Parathyroid adenoma (tissue), 2 donors: ENCODE measurements around the gene B4GALT6.

ENCODE experiments used
- H2AFZ ChIP-seq: fragments of 300-600 bp; sonication (generic); one replicate; pipeline ENCODE4 v1.7.0; 2017; ENCODE audit warnings: antibody characterized with exemption, mild to moderate bottlenecking
- H3K27ac ChIP-seq: fragments of 300-600 bp; sonication (generic); one replicate; pipeline ENCODE4 v1.7.0; 2017
- H3K27me3 ChIP-seq: fragments of 300-600 bp; sonication (generic); one replicate; pipeline ENCODE4 v1.7.0; 2017; ENCODE audit warnings: low read length; ENCODE audit not compliant: control insufficient read depth, insufficient read depth
- H3K36me3 ChIP-seq: fragments of 300-600 bp; sonication (generic); one replicate; pipeline ENCODE4 v1.7.0; 2017; ENCODE audit warnings: low read length; ENCODE audit not compliant: control insufficient read depth, insufficient read depth
- H3K4me1 ChIP-seq: fragments of 300-600 bp; sonication (generic); one replicate; pipeline ENCODE4 v1.7.0; 2017; ENCODE audit warnings: control low read depth
- H3K4me2 ChIP-seq: fragments of 300-600 bp; sonication (generic); one replicate; pipeline ENCODE4 v1.7.0; 2017; ENCODE audit warnings: low read length
- H3K4me3 ChIP-seq: fragments of 300-600 bp; sonication (generic); one replicate; pipeline ENCODE4 v1.7.0; 2017; ENCODE audit warnings: low read depth, low read length
- H3K79me2 ChIP-seq: fragments of 300-600 bp; sonication (generic); one replicate; pipeline ENCODE4 v1.7.0; 2017; ENCODE audit warnings: control low read depth
- H3K9ac ChIP-seq: fragments of 300-600 bp; sonication (generic); one replicate; pipeline ENCODE4 v1.7.0; 2017; ENCODE audit warnings: mild to moderate bottlenecking
- H3K9me3 ChIP-seq: fragments of 300-600 bp; sonication (generic); one replicate; pipeline ENCODE4 v1.7.0; 2017; ENCODE audit warnings: low read length; ENCODE audit not compliant: control insufficient read depth
- TF ChIP-seq, protein P1 (sequence below): fragments of 300-600 bp; sonication (generic); IDR thresholded peaks from one replicate; pipeline ENCODE4 v1.7.0; 2017; ENCODE audit warnings: antibody characterized with exemption, mild to moderate bottlenecking
- donor health status: primary hyperparathyroidism.

Gene B4GALT6

DNA sequence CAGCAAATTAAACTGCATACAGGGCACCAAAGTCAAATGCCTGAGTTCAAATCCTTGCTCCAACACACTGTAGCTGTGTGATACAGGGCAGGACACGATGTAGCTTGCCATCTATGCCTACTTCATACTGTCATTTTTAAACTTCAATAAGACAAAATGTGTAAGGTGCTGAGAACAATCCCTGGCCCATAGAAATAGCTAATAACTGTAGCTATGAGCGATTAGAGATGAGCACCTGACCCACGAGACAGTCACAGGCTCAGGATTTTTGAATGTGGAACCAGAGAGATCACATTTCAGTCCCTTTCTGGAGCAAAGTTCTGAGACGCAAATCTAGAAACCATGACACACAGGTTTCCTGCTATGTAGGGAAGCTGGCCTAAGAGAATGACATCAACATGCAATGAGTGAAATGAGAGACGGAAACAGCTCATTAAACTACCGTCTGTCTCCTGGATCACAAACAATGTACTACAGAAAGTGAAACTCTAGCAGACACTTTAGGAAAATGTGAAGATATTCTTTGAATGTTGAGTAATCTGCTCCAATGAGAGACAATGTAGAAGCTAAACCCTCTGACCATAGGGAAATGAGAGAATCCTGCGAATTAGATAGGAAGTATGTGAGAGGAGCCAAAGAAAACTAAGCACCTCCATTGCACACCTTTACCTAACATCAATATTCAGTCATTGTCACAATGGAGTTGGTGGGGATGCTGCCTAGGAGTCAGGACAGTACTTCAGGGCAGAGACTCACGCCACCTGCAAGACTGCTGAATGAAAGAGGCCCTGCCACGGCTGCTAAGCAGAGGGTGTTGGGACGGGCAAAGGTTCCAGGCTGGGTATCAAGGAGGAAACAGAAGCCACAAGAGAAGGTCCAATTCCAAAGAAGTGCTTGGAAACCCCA is 25.5 kb downstream of the B4GALT6 start:
- H3K4me3 ChIP-seq, result no peak overlapping the region
- peak overlapping the region; percentile 37 for H3K27ac ChIP-seq
- H3K9ac ChIP-seq, result no peak overlapping the region

DNA sequence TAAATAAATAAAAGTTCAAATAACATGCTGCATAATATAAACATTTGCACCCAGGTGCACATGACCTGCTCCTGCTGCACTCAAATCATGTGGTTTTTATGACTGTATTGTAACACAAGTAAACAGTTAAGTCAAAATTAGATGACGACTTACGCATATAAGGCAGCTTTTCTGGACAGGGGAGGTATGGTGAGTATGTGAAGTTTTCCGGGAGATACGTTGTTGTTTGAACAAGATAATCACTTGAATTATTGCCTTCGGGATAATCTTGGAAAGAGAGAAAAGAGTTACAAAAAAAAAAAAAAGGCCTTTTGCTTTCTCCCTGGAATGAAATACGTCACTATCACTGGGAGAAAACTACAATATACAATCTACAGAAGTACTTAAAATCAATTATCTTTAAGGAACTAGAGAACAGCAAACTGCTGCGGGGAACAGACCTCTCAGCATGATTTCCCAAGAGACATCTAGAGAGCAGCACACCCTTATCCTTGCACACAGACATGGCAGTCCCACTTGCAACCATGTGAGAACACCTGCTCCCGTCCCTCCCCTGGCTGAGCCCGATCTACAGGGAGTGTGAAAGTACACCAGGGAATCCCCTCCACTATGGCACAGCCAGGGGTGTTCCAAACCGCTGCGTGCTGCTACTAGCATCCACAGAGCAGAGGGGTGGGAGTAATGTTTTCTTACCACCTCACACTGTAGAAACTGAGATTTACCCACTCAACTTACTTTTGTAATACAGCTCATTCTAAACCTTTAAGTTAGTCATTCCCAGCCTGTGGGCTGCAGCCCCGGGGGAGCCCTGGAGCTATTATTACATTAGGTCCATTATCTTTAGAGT is 26.3 kb downstream of the B4GALT6 start:
- no peak overlapping the region for H3K4me3 ChIP-seq
- peaks cover 17% of the 10 kb centered on the region for H3K79me2 ChIP-seq
- peak overlapping the region; percentile 37 for H3K27ac ChIP-seq
- H2AFZ ChIP-seq, result peak overlapping the region; percentile 7
- H3K36me3 ChIP-seq, result no peaks in the 10 kb centered on the region
- H3K4me1 ChIP-seq, result peaks cover 10% of the 10 kb centered on the region
- no peaks in the 10 kb centered on the region for H3K9me3 ChIP-seq
- H3K9ac ChIP-seq, result no peak overlapping the region
- H3K4me2 ChIP-seq, result no peak overlapping the region
- TF ChIP-seq, protein P1, sequence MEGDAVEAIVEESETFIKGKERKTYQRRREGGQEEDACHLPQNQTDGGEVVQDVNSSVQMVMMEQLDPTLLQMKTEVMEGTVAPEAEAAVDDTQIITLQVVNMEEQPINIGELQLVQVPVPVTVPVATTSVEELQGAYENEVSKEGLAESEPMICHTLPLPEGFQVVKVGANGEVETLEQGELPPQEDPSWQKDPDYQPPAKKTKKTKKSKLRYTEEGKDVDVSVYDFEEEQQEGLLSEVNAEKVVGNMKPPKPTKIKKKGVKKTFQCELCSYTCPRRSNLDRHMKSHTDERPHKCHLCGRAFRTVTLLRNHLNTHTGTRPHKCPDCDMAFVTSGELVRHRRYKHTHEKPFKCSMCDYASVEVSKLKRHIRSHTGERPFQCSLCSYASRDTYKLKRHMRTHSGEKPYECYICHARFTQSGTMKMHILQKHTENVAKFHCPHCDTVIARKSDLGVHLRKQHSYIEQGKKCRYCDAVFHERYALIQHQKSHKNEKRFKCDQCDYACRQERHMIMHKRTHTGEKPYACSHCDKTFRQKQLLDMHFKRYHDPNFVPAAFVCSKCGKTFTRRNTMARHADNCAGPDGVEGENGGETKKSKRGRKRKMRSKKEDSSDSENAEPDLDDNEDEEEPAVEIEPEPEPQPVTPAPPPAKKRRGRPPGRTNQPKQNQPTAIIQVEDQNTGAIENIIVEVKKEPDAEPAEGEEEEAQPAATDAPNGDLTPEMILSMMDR, result no peak
- H3K27me3 ChIP-seq, result no peaks in the 10 kb centered on the region

More for the DNA sequence above, 25.5 kb downstream of the B4GALT6 start:
- Histone ChIP-seq H3K79me2 (peaks cover 11% of the 10 kb centered on the region), H3K4me2 (peak overlapping the region; percentile 26), H3K4me1 (peaks cover 10% of the 10 kb centered on the region), H2AFZ (peak overlapping the region; percentile 7), H3K36me3 (no peaks in the 10 kb centered on the region), H3K9me3 (no peaks in the 10 kb centered on the region), H3K27me3 (no peaks in the 10 kb centered on the region)
- TF ChIP-seq, protein P1, result no peak

DNA sequence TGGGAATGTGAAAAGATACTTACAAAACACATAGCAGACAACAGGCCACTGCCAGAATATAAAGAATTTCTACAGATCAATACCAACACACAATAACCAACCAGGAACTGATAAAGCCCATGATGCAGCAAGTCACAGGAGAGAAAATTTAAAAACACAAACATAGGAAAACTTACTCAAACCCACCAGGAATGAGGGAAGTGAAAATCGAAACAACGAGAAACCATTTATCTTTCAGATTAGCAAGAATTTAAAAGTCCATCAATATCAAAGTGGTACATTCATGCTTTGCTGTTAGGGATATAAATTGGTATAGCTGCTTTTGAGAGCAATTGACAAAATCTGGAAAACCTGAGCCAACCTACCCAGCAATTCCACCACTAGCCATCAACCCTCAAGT is 27.6 kb downstream of the B4GALT6 start:
- Histone ChIP-seq H2AFZ (no peak overlapping the region), H3K79me2 (peaks cover 29% of the 10 kb centered on the region), H3K4me3 (no peak overlapping the region), H3K4me2 (no peak overlapping the region), H3K27me3 (no peaks in the 10 kb centered on the region), H3K36me3 (no peaks in the 10 kb centered on the region), H3K9ac (no peak overlapping the region), H3K9me3 (no peaks in the 10 kb centered on the region), H3K4me1 (peaks cover 10% of the 10 kb centered on the region), H3K27ac (no peak overlapping the region)
- TF ChIP-seq, protein P1, result no peak

DNA sequence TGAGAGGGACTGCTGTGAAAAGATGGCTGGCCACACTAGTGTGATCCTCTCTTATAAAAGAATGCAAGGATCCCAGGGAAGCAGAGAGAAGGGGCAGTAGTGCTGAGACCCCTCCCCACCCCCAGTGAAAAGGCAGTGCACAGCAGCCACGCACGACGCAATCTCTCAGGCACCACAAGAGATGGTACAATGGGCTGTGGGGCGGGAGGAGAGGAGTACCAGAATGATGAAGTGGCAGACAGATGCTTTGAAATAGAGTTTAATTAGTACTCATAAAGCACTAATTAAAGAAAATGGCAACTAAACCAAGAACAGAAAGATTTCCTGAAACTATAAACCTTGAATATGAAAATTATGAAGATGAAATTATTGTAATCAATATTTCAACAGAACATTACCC is 29.0 kb downstream of the B4GALT6 start:
- H3K27ac ChIP-seq, result no peak overlapping the region
- no peak overlapping the region for H2AFZ ChIP-seq
- TF ChIP-seq, protein P1, result no peak
- no peaks in the 10 kb centered on the region for H3K36me3 ChIP-seq
- no peaks in the 10 kb centered on the region for H3K9me3 ChIP-seq
- no peak overlapping the region for H3K9ac ChIP-seq
- no peak overlapping the region for H3K4me2 ChIP-seq
- H3K79me2 ChIP-seq, result peaks cover 38% of the 10 kb centered on the region
- peaks cover 10% of the 10 kb centered on the region for H3K4me1 ChIP-seq
- H3K27me3 ChIP-seq, result no peaks in the 10 kb centered on the region
- H3K4me3 ChIP-seq, result no peak overlapping the region
